ENCODE measurements around the gene AAMP.
"Not testable (repeated sequence)": the region's sequence is repeated elsewhere in the genome, so short reads cannot be mapped to it uniquely, and the experiment has no call there.

AAMP gene

GRCh38 chr2:218315397-218315796 is 45.5 kb upstream of the AAMP start:
- Histone ChIP-seq H3K4ac (ENCODE audit: low read depth, low read length) (no peak overlapping the region), H3K4me3 (ENCODE audit: low read depth, low read length) (no peak overlapping the region), H2BK120ac (ENCODE audit: insufficient read depth, low read length, poor library complexity) (no peak overlapping the region), H3K79me1 (ENCODE audit: low read length) (peaks cover 5% of the 10 kb centered on the region), H4K12ac (ENCODE audit: low read depth, low read length) (no peak overlapping the region), H4K8ac (ENCODE audit: low read depth, low read length) (no peak overlapping the region), H2AFZ (ENCODE audit: insufficient read depth, low read length, poor library complexity) (no peak overlapping the region), H3K79me2 (ENCODE audit: control insufficient read depth, insufficient read depth, low read length, poor library complexity) (no peaks in the 10 kb centered on the region), H3K36me3 (ENCODE audit: control insufficient read depth in 1 of 2, insufficient read depth in 2 of 2, low read length in 2 of 2) (no peaks in the 10 kb centered on the region), H3K9ac (ENCODE audit: low read length) (no peak overlapping the region), H2AK5ac (ENCODE audit: low read length) (no peak overlapping the region), H2BK12ac (ENCODE audit: low read length) (no peak overlapping the region), H2BK5ac (ENCODE audit: low read depth, low read length, poor library complexity) (no peak overlapping the region), H3K27ac (ENCODE audit: low read depth, low read length) (no peak overlapping the region), H3K14ac (ENCODE audit: low read length) (no peak overlapping the region), H3K9me3 (ENCODE audit: insufficient read depth, low read depth, low read length) (no peaks in the 10 kb centered on the region), H3K23ac (ENCODE audit: low read length) (no peak overlapping the region), H4K91ac (ENCODE audit: low read depth, low read length) (no peak overlapping the region), H3K4me2 (ENCODE audit: low read length) (no peak overlapping the region), H3K4me1 (ENCODE audit: control insufficient read depth in 1 of 2, insufficient read depth in 2 of 2, low read length in 2 of 2) (peaks cover 6 to 12% of the 10 kb centered on the region in 2 experiments), H3K18ac (ENCODE audit: low read length) (no peak overlapping the region), H3K27me3 (ENCODE audit: insufficient read depth, low read length) (no peaks in the 10 kb centered on the region)
- WGBS (ENCODE audit: extremely low coverage, insufficient coverage, insufficient read length) = no CpG with 5 or more reads among the region's 8 CpGs
- peak in 1 of 2 donors; percentile 34 for DNase-seq

- WGBS (ENCODE audit: extremely low coverage, insufficient coverage, insufficient read length) = no CpG with 5 or more reads among the region's 4 CpGs
- H3K27me3 ChIP-seq (ENCODE audit: insufficient read depth, low read length); H2BK12ac ChIP-seq (ENCODE audit: low read length); H3K4ac ChIP-seq (ENCODE audit: low read depth, low read length); H3K79me1 ChIP-seq (ENCODE audit: low read length); H2AFZ ChIP-seq (ENCODE audit: insufficient read depth, low read length, poor library complexity); H3K4me3 ChIP-seq (ENCODE audit: low read depth, low read length); H4K91ac ChIP-seq (ENCODE audit: low read depth, low read length); H3K23ac ChIP-seq (ENCODE audit: low read length); DNase-seq; H4K12ac ChIP-seq (ENCODE audit: low read depth, low read length); H3K4me2 ChIP-seq (ENCODE audit: low read length); H2BK120ac ChIP-seq (ENCODE audit: insufficient read depth, low read length, poor library complexity); H4K8ac ChIP-seq (ENCODE audit: low read depth, low read length); H3K14ac ChIP-seq (ENCODE audit: low read length); H2AK5ac ChIP-seq (ENCODE audit: low read length); H3K9me3 ChIP-seq (ENCODE audit: insufficient read depth, low read depth, low read length); H3K36me3 ChIP-seq (ENCODE audit: control insufficient read depth in 1 of 2, insufficient read depth in 2 of 2, low read length in 2 of 2); H3K79me2 ChIP-seq (ENCODE audit: control insufficient read depth, insufficient read depth, low read length, poor library complexity); H2BK5ac ChIP-seq (ENCODE audit: low read depth, low read length, poor library complexity); H3K9ac ChIP-seq (ENCODE audit: low read length); H3K27ac ChIP-seq (ENCODE audit: low read depth, low read length); H3K18ac ChIP-seq (ENCODE audit: low read length): not testable (repeated sequence)
- peaks cover 6 to 12% of the 10 kb centered on the region in 2 experiments for H3K4me1 ChIP-seq (ENCODE audit: control insufficient read depth in 1 of 2, insufficient read depth in 2 of 2, low read length in 2 of 2)
Measured at GRCh38 chr2:218314764-218315163, 44.8 kb upstream of the AAMP start.

DNA sequence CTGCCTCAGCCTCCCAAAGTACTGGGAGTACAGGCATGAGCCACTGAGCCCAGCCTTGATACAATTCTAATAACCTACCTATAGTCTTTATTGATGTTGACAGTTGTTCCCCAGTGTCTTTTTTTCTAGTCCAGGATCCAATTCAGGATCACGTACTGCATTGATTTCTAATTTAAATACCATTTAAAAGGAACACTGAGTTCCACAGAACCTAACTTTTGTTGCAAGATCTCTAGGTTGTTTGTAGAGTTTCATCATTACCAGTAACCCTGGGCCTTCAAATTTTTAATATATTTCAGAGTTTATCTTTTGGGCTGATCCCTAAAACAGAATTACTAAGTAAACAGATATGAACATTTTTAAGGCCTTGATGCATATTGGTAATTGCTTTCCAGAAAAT is 43.4 kb upstream of the AAMP start:
- WGBS (ENCODE audit: extremely low coverage, insufficient coverage, insufficient read length) = no CpG with 5 or more reads among the region's 1 CpG

DNA sequence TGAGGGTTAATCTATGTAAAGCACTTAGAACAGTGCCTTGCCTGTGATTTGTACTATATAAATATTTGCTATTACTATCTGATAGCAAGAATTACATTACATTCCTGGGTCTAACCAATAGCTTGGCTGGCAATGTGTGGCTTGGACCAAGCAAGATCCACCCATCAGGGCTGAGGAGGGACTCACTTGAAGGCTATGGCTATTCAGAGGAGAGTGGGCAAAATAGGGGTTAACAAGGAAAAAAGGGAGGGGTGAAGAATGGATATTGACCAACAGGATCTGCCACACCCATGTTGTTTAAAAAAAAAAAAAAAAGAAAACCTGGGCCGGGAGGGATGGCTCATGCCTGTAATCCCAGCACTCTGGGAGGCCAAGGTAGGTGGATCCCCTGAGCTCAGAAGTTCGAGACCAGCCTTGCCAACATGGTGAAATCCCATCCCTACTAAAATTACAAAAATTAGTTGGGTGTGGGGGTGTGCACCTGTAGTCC is 42.4 kb upstream of the AAMP start:
- no peaks in the 10 kb centered on the region for H3K79me2 ChIP-seq (ENCODE audit: control insufficient read depth, insufficient read depth, low read length, poor library complexity)
- no peak overlapping the region for H3K4ac ChIP-seq (ENCODE audit: low read depth, low read length)
- H3K27me3 ChIP-seq (ENCODE audit: insufficient read depth, low read length) = no peaks in the 10 kb centered on the region
- DNase-seq = peak in 1 of 2 donors; percentile 44
- H3K27ac ChIP-seq (ENCODE audit: low read depth, low read length) = no peak overlapping the region
- H2AK5ac ChIP-seq (ENCODE audit: low read length) = no peak overlapping the region
- H4K12ac ChIP-seq (ENCODE audit: low read depth, low read length) = no peak overlapping the region
- H3K4me2 ChIP-seq (ENCODE audit: low read length) = no peak overlapping the region
- H3K4me3 ChIP-seq (ENCODE audit: low read depth, low read length) = no peak overlapping the region
- no peak overlapping the region for H2BK120ac ChIP-seq (ENCODE audit: insufficient read depth, low read length, poor library complexity)
- no peak overlapping the region for H3K23ac ChIP-seq (ENCODE audit: low read length)
- H2BK12ac ChIP-seq (ENCODE audit: low read length) = no peak overlapping the region
- H3K18ac ChIP-seq (ENCODE audit: low read length) = no peak overlapping the region
- no peaks in the 10 kb centered on the region for H3K9me3 ChIP-seq (ENCODE audit: insufficient read depth, low read depth, low read length)
- peak overlapping the region; percentile 21 for H4K91ac ChIP-seq (ENCODE audit: low read depth, low read length)
- no peak overlapping the region for H3K14ac ChIP-seq (ENCODE audit: low read length)
- WGBS (ENCODE audit: extremely low coverage, insufficient coverage, insufficient read length) = no CpG with 5 or more reads among the region's 2 CpGs
- H3K79me1 ChIP-seq (ENCODE audit: low read length) = peaks cover 5% of the 10 kb centered on the region
- no peaks in the 10 kb centered on the region for H3K36me3 ChIP-seq (ENCODE audit: control insufficient read depth in 1 of 2, insufficient read depth in 2 of 2, low read length in 2 of 2)
- no peak overlapping the region for H4K8ac ChIP-seq (ENCODE audit: low read depth, low read length)
- no peak overlapping the region for H3K9ac ChIP-seq (ENCODE audit: low read length)
- H3K4me1 ChIP-seq (ENCODE audit: control insufficient read depth in 1 of 2, insufficient read depth in 2 of 2, low read length in 2 of 2) = peaks cover 6 to 9% of the 10 kb centered on the region in 2 experiments
- no peak overlapping the region for H2AFZ ChIP-seq (ENCODE audit: insufficient read depth, low read length, poor library complexity)
- H2BK5ac ChIP-seq (ENCODE audit: low read depth, low read length, poor library complexity) = no peak overlapping the region

More for the DNA sequence above, 43.4 kb upstream of the AAMP start:
- H2AK5ac ChIP-seq (ENCODE audit: low read length) = no peak overlapping the region
- no peak overlapping the region for H3K4me2 ChIP-seq (ENCODE audit: low read length)
- no peak overlapping the region for H2BK12ac ChIP-seq (ENCODE audit: low read length)
- H4K91ac ChIP-seq (ENCODE audit: low read depth, low read length) = no peak overlapping the region
- no peak overlapping the region for H2BK120ac ChIP-seq (ENCODE audit: insufficient read depth, low read length, poor library complexity)
- no peaks in the 10 kb centered on the region for H3K36me3 ChIP-seq (ENCODE audit: control insufficient read depth in 1 of 2, insufficient read depth in 2 of 2, low read length in 2 of 2)
- no peak overlapping the region for H2BK5ac ChIP-seq (ENCODE audit: low read depth, low read length, poor library complexity)
- H3K27ac ChIP-seq (ENCODE audit: low read depth, low read length) = no peak overlapping the region
- no peak overlapping the region for H4K8ac ChIP-seq (ENCODE audit: low read depth, low read length)
- H3K79me2 ChIP-seq (ENCODE audit: control insufficient read depth, insufficient read depth, low read length, poor library complexity) = no peaks in the 10 kb centered on the region
- H3K4me3 ChIP-seq (ENCODE audit: low read depth, low read length) = no peak overlapping the region
- no peak overlapping the region for H3K18ac ChIP-seq (ENCODE audit: low read length)
- no peak overlapping the region for H3K9ac ChIP-seq (ENCODE audit: low read length)
- H3K4me1 ChIP-seq (ENCODE audit: control insufficient read depth in 1 of 2, insufficient read depth in 2 of 2, low read length in 2 of 2) = peaks cover 6 to 12% of the 10 kb centered on the region in 2 experiments
- H2AFZ ChIP-seq (ENCODE audit: insufficient read depth, low read length, poor library complexity) = no peak overlapping the region
- no peak overlapping the region for H3K23ac ChIP-seq (ENCODE audit: low read length)
- DNase-seq = no peak
- H3K79me1 ChIP-seq (ENCODE audit: low read length) = peaks cover 5% of the 10 kb centered on the region
- no peak overlapping the region for H4K12ac ChIP-seq (ENCODE audit: low read depth, low read length)
- H3K14ac ChIP-seq (ENCODE audit: low read length) = no peak overlapping the region
- H3K27me3 ChIP-seq (ENCODE audit: insufficient read depth, low read length) = no peaks in the 10 kb centered on the region
- H3K4ac ChIP-seq (ENCODE audit: low read depth, low read length) = no peak overlapping the region
- no peaks in the 10 kb centered on the region for H3K9me3 ChIP-seq (ENCODE audit: insufficient read depth, low read depth, low read length)

All from trophoblast cell (in vitro differentiated cells and primary cell).